Measurements from ENCODE around the gene PRPSAP2.
"Not testable (repeated sequence)": the region's sequence is repeated elsewhere in the genome, so short reads cannot be mapped to it uniquely, and the experiment has no call there.

Gene PRPSAP2

DNA sequence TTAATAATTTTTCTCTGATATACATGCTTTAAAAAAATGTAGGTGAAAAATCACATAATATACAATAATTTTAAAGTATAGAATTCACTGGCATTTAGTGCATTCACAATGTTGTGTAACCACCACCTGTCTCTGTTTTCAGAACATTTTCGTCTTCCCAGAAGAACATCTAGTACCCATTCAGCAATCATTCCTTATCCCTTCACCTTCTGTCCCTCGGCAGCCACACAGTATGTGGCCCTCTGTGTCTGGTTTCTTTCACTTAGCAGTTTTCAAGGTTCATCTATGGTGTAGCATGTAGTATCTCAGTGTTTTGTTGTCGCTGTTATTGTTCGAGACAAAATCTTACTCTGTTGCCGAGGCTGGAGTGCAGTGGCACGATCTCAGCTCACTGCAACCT, 33.6 kb downstream of the PRPSAP2 start:
- no peak for DNase-seq

DNA sequence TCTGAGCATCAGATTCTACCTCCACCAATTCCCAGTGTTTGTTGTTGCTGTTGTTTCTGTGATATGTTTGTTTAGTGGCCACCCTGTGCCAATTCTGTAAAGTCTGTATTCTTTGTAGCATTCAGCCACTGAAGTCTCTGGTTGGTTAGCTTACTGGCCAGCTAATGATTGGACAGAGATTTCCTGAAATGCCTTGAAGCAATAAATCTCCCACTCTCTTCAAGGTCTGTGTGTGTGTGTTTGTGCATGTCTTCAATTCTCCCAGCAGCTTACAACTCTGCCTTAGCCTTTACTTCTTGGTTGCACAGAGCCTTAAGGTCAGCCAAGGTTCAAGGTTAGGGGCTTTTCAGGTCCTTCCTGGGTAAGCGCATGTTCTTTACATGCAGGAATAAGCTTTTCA, 38.2 kb downstream of the PRPSAP2 start:
- DNase-seq = no peak

DNA sequence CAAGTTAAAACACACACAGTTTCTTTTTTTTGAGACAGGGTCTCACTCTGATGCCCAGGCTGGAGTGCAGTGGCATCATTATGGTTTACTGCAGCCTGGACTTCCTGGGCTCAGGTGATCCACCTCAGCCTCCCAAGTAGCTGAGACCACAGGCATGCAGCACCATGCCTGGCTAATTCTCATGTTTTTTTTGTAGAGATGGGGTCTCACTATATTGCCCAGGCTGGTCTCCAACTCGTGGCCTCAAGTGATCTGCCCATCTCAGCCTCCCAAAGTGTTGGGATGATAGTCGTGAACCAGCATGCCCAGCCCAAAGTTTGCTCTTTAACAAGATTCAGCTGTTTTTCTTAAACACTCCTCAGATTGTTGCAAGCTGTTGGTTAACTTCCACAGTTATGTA, 39.0 kb downstream of the PRPSAP2 start:
- DNase-seq = no peak

DNA sequence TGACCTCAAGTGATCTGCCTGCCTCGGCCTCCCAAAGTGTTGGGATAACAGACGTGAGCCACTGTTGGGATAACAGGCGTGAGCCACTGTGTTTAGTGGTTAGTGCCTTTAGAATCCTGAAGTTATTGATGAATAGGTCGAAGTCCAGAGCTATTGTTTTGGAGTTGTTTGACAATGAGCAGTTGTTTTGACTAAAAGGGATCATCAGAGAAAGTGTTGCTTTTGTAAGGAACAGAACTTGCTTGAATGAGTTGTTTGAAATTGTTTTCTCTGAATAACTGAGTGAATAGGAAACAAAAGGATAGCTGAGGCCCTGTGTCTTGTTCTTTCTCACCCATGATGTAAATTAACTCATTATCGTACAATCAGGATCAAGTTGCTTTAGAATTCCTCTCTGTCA, 46.6 kb downstream of the PRPSAP2 start:
- no peak for DNase-seq

DNA sequence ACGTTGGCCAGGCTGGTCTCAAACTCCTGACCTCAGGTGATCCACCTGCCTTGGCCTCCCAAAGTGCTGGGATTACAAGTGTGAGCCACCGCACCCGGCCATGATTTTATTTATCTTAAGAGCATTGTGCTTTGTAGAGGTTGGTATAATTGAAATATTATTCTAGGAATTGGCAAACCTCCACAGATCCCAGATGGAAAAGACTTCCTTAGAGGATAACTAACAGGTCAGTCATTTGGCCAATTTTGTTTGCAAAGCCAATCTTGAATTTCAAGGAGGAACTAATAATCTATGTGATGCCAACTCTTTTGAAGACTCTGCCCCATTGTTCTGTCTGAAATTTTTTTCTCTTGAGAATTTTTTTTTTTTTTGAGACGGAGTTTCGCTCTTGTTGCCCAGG, 47.3 kb downstream of the PRPSAP2 start:
- no peak for DNase-seq

DNA sequence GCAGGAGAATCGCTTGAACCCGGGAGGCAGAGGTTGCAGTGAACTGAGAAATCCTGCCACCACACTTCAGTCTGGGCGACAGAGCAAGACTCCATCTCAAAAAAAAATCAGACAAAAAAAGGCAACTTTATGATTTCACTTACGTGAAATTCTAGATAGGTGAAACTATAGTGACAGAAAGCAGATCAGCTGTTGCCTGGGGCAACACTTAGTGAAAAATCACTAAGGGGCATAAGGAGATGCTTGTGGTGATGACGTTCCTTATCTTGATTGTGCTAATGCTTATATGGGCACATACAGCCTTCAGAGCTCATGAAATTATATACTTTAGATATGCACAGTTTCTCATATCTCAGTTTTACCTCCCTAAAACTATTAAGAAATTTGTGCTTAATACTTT, 52.4 kb downstream of the PRPSAP2 start:
- DNase-seq = no peak

DNA sequence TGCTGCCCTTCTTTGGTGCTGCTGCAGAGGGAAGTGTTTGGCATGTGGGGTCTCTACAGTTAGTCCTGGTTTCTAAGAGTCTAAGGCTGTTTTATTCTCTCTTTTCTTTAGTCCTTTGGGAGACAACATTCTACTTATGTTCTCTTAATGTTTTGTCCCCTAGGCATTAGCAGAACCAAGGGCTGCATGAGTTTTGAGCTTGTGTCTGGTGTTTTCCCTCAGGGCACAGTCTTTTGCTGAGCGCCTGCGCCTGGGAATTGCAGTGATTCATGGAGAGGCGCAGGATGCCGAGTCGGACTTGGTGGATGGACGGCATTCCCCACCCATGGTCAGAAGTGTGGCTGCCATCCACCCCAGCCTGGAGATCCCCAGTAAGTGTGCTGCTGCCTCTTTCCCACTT, 53.0 kb downstream of the PRPSAP2 start:
- no peak for DNase-seq

DNA sequence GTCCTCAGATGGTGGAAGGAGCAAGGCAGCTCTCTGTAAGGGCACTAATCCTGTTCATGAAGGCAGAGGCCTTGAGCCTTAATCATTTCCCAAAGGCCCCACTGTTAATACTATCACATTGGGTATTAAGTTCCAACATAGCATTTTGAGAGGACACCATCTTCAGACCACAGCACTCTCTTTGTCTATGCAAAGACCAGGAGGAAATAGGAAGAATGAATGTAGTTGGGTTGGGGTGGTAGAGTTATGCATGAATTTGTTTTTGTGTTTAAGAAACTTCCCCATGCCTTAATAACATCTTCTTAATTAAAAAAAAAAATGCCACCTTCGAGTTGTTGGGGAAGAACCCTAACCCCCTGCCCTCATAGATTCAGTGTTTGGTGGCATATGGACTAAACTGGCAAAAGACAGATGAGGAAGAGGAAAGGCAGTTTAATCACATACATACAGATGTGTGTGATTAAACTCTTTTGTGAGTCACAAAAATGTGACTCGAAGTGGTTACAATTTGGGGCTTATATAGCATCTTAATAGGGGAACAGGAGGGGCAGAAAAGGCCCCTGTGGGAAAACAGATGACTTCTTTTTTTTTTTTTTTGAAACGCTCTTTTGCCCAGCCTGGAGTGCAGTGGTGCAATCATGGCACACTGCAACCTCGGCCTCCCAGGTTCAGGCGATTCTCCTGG, 59.0 kb downstream of the PRPSAP2 start:
- no peak for DNase-seq

DNA sequence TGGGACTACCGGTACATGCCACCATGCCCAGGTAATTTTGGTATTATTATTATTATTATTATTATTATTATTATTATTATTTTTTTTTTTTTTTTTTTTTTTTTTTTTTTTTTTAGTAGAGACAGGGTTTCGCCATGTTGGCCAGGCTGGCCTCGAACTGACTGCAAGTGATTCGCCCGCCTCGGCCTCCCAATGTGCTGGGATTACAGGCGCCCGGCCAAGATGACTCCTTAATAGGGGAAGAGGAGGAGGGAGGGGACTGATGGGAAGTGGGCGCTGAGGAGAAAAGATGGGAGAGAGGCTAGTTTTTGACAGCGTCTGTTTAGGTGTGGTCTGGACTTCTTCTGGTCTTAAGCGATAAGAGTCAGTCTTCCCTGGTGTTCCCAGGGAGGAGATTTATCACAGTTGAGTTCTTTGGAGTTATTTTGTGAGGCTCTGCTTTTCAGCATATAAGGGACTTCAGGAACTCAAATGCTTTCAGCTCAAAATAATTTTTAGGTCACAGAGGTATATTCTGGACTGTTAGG, 59.6 kb downstream of the PRPSAP2 start:
- no peak for DNase-seq

DNA sequence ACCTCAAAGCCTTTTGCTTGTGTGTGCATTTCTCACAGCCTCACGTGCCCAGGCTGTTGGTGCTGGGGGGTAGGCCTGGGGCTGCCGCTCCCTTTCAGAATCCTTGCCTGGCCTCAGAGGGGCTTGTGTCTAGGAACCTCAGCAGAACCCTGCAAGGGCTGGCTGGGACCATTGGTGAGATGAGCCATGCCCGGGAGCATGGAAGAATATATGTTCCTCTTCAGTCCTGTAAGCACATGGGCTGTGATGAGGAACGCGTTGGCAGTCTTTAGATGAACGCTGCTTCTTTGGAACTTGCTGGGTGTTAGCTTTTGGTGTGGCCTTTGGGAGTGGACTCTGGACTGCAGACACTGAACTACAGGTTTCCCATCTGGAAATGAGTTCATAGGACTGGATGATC, 62.0 kb downstream of the PRPSAP2 start:
- no peak for DNase-seq

DNA sequence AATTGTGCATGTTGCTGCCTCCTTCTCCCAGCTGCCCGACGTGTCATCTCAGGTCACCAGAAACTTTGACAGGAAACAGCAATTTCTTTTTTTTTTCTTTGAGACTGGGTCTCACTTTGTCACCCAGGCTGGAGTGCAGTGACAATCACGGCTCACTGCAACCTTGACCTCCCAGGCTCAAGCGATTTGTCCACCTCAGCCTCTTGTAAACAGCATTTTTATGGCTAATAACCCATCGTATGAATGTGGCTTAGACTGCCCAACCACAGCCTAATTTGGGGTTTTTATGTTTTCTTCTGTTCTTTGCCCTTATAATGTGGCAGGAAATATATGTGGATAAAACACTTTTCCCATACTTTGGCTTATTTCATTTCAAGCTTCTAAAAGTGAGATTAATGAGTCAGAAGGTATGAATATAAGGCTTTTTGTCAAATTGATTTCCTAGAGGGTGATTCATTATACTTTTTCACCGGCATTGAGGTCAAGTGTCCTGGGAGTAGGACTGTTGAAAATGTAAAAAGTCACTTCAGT, 63.0 kb downstream of the PRPSAP2 start:
- DNase-seq = no peak

DNA sequence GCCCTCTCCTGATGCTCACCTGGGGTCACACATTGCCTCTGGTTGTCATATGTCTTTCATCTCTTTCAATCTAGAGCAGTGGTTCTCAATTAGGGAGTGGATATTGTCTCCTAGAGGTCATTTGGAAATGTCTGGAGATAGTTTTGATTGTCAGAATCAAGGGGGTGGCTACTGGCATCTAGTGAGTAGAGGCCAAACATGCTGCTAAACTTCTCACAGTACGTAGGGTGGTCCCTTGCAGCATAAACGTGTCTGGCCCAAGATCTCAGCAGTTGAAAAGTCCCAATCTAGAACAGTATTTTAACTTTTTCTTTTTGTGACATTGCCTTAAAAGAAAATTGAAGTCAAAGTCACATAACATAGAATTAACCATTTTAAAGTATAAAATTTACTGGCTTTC, 63.6 kb downstream of the PRPSAP2 start:
- DNase-seq = no peak

DNA sequence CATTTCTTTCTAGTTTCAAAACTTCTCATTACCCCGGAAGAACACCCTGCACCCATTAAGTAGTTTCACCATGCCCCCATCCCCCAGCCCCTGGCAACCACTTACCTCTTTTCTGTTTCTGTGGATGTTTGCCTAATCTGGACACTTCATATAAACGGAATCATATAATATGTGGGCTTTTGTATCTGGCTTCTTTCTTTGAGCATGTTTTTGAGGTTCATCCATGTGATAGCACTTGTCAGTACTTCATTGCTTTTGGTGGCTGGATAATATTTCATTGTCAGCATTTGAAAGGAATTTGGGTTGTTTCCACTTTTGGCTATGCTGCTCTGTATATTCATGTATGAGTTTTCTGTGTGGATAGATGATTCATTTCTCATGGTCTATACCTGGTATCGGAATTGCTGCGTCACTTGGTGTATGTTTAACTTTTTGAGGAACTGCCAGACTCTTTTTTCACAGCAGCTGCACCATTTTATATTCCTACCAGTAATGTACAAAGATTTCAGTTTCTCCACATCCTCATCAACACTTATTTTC, 64.1 kb downstream of the PRPSAP2 start:
- no peak for DNase-seq

DNA sequence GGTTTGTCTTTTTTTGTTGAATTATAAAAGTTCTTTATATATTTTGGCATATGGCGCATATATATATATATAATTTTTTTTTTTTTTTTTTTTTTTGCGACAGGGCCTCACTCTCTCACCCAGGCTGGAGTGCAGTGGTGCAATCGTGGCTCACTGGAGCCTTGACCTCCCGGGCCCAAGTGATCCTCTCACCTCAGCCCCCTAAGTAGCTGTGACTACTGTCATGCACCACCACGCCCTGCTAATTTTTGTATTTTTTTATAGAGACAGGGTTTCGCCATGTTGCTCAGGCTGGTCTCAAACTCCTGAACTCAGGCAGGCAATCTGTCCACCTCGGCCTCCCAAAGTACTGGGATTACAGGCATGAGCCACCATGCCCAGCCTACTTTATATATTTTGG, 64.7 kb downstream of the PRPSAP2 start:
- DNase-seq = not testable (repeated sequence)

DNA sequence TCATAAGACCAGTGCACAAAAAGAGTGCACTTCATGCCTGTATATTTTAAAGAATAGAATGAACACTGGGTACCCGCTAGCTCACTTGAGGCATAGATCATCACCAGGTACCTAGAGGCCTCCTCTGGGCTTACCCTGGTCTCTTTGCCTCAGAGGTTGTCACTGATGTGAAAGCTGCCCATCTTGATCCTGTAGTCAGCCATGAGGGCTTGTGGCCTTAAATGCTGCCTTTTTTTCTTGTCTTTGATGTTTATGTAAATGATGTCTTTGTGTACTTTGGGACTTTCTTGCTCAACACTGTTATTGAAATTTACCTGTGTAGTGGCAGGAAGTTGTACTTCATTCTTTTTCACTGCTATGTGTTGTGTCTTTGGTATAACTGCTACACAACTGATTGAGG, 67.3 kb downstream of the PRPSAP2 start:
- DNase-seq = no peak

DNA sequence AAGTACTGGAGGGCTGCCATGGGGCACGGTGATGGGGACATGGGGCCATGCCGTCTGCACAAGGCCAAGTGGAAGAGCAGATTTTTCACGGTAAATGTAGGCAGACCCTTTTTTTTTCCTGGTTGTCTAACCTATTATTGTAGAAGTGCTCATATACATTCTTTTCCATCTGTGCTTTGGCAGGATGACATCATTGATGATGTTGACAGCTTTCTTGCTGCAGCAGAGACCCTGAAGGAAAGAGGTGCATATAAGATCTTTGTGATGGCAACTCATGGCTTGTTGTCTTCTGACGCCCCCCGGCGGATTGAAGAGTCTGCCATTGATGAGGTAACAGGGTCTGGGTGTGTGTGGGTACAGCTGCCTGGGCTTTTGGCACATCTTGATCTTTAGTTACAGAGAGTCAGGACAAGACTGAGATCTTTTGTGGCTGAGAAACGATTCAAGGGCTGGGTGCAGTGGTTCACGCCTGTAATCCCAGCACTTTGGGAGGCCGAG, 70.7 kb downstream of the PRPSAP2 start:
- DNase-seq = no peak

DNA sequence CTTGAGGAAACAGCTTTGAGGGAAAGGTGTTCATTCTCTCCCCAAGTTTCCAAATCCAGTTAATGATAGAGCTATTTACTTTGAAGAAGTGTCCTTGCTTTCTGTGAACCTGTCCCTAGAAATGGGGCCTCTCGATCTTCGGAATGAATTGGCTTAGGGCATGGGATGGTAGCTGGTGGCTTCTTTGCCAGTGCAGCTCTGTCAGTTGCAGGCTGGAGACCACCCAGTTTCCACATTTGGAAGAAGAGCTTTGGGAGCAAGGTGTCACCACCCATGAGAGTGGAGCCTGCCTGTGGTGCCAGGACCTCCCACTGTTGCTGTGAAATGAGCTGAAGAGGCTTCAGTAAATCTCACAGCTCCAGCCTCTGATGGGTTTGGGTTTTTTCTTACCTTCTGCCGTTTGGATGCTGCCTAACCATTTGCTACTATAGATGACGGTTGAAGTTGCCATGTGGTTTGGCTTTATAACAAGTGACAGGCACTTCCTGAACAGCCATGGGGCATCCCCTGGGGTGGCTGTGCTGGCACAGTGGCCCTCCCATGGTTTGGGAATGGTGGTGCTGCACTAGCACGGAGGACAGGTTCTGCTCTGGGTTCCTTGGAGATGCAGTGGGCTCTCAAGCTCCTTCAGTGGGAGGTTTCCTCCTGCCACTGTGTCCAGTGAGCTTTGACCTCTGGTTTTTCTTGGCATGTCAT, 74.6 kb downstream of the PRPSAP2 start:
- DNase-seq = no peak

DNA sequence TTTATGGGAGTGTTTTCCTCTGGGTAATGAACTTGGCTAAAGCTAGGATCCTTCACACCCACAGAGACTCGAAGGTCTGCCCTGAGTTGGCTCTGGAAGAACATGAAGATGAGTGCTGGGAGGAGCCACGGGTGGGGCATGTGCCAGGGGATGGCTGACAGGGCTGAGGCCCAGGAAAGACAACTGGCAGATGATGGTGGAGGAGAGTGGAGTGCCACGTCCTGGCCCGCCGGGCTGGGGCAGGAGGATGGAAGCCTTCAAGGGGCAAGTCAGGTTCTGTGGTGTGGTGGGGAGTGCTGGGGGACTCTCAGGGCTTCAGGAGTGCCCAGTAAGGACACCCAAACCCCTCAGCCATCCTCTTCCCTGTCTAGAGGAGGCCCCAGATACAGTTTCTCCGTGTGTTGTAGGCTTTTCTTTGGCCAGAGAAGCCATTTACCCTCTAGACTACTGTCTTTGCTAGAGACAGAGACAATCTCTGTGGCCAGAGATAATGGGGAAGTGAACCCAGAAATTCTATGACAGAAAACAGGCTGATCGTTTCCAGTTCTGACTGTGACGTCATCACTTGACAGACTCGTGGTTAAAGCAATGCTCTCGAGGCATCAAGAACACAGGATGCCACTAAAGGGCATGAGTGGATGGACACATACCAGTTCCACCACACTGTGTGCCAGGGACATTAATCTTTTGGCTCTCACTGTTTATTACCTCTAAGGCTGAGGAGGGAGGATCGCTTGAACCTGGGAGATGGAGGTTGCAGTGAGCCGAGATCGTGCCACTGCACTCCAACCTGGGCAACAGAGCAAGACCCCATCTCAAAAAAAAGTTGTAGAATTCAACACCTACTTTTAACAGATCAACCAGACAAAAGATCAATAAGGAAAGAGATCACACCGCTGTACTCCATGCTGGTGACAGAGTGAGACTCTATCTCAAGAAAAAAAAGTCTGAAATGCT, 75.4 kb downstream of the PRPSAP2 start:
- DNase-seq = no peak

DNA sequence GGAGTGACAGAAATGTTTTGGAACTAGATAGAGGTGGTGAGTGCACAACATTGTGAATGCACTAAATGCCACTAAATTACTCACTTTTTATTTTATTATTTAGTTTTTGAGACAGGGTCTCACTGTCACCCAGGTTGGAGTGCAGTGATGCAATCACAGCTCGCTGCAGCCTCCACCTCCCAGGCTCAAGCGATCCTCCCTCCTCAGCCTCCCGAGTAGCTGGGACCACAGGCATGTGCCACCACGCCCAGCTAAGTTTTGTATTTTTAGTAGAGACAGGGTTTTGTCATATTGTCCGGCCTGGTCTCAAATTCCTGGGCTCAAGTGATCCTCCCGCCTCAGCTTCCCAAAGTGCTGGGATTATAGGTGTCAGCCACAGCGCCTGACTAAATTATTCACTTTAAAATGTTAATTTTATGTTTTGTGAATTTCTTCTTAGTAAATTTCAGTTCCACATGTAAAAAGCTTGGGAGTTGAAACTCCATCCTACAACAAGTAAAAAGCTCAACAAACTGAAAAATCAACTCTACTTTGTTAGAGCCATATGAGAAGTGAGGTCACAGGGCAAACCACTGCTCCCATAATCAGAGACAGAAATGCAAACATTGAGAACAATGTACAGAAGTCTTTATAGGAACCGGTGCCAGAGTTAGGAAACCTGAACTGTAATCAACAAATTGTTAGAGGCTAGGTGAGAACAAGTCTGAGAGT, 80.2 kb downstream of the PRPSAP2 start:
- no peak for DNase-seq

DNA sequence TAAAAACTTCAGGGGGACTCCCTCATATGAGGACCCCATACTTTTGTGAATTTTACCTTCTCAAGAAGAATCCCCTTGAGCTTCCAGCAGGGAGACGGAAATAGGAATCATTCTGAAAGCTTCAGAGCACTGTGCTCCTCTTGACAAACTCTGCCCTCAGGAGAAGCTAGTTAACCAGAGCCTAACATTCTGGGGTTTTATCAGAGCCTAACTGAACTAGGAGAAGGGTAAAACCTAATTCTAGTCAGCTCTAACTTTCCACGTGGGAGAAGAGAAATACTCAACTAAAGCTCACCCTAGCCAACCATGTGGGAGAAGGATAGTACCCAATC, 80.7 kb downstream of the PRPSAP2 start:
- DNase-seq = no peak

DNA sequence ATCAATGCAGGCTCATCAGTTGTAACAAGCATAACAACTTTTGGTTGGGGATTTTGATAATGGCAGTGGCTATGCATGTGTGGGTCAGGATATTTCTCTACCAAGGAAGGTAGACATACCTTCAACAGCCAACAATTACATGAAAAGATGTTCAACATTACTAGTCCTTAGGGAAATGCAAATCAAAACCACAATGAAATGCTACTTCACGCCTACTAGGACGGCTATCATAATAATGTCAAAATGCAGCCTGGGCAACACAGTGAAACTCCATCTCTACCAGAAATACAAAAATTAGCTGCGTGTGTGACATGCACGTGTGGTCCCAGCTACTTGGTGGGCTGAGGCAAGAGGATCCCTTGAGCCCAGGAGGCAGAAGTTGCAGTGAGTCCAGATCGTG, 86.7 kb downstream of the PRPSAP2 start:
- no peak for DNase-seq

DNA sequence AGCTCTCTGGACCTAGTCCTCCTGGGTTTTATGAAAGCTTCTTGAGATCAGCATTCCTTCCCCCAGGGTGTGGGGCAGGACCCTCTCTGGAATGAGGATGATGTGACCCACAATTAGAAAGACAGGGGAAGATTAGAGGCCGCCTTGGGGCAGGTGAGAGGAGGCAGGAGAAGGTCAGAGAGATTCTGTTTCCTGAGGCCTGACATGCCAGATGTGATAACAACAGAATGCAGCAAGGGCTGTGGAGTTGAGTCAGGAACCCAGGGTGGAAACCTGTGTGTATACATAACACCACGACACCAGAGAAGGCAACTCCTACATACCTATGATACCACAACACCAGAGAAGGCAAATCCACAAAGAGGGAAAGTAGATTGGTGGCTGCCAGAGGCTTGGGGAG, 88.6 kb downstream of the PRPSAP2 start:
- DNase-seq = no peak

All from T1000 (cell line).